Measurements from ENCODE around the gene FOXC1. TPM values are rescaled to one million over a fixed set of nuclear protein-coding genes. Genes with fewer than 3 reads are reported as not detected.

The FOXC1 gene
- total RNA-seq, 4 donors from 2014 or later = 36.0 to 53.7 (median 50.2) TPM

- Histone ChIP-seq H3K36me3 (no peaks in the 10 kb centered on the region), H3K27ac (no peak overlapping the region), H3K9me3 (peaks cover 0 to 27% (median 5%) of the 10 kb centered on the region in 4 donors), H3K27me3 (no peaks in the 10 kb centered on the region), H3K4me3 (no peak overlapping the region), H3K4me1 (peaks cover 0 to 9% (median 0%) of the 10 kb centered on the region in 4 donors)
- DNase-seq (ENCODE audit: low spot score in 2 of 2) = no peak
- WGBS, 2 donors = 98% methylated on average over 3 of the region's 3 CpGs
- no peak for TF ChIP-seq EP300 (IDR thresholded peaks at IDR 0.05)
- no peak for TF ChIP-seq POLR2A (IDR thresholded peaks at IDR 0.05)
- TF ChIP-seq CTCF (IDR thresholded peaks at IDR 0.05) = no peak
These were observed 40.3 kb upstream of the FOXC1 start for GRCh38 chr6:1569377-1569776.

DNA sequence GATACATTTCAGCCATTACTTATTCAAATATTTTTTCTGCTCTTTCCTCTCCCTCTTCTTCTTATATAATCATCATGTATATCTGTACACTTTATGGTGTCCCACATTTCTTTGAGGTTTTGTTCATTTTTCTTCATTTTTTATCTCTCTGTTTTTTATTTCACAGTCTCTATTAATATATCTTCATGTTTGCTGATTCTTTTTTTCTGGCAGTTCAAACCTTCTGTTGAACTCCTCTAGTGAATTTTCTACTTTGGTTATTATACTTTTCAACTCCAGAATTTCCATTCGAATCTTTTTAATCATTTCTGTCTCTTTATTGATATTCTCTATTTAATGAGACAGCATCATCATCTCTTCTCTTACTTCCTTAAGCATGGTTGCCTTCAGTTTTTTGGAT is 38.9 kb upstream of the FOXC1 start:
- Histone ChIP-seq H3K4me1 (peaks cover 0 to 24% (median 6%) of the 10 kb centered on the region in 4 donors), H3K4me3 (no peak overlapping the region), H3K27me3 (no peaks in the 10 kb centered on the region), H3K9me3 (peaks cover 0 to 27% (median 5%) of the 10 kb centered on the region in 4 donors), H3K36me3 (no peaks in the 10 kb centered on the region), H3K27ac (no peak overlapping the region)
- TF ChIP-seq POLR2A (IDR thresholded peaks at IDR 0.05) (no peak), EP300 (IDR thresholded peaks at IDR 0.05) (no peak), CTCF (IDR thresholded peaks at IDR 0.05) (no peak)
- WGBS, 2 donors = 82 to 93% methylated on average over 1 of the region's 1 CpG
- DNase-seq (ENCODE audit: low spot score in 2 of 2) = no peak

DNA sequence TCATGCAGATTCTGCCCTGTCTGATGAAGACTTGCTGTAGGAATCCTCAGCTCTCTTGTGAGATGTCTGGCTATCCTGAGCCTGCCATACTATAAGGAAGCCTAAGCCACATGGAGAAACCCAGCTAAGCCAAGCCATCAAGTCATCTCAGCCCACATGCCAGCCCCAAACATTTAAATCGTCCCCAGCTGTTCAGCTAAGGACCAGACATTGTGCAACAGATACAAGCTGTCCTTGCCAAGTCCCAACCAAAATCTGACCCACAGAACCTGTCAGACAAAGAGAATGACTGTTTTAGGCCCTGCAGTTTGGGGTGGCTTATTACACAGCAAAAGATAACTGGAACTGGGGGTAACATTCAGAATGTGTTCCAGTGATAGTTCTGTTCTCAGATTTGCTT is 36.8 kb upstream of the FOXC1 start:
- Histone ChIP-seq H3K9me3 (peaks cover 0 to 27% (median 5%) of the 10 kb centered on the region in 4 donors), H3K4me3 (no peak overlapping the region), H3K27me3 (no peaks in the 10 kb centered on the region), H3K27ac (no peak overlapping the region), H3K36me3 (no peaks in the 10 kb centered on the region), H3K4me1 (peaks cover 0 to 32% (median 8%) of the 10 kb centered on the region in 4 donors)
- DNase-seq (ENCODE audit: low spot score in 2 of 2) = peak in 1 of 2 donors; percentile 25
- no peak for TF ChIP-seq EP300 (IDR thresholded peaks at IDR 0.05)
- no peak for TF ChIP-seq POLR2A (IDR thresholded peaks at IDR 0.05)
- TF ChIP-seq CTCF (IDR thresholded peaks at IDR 0.05) = no peak
- WGBS, 2 donors = 31 to 33% methylated on average over 1 of the region's 1 CpG

DNA sequence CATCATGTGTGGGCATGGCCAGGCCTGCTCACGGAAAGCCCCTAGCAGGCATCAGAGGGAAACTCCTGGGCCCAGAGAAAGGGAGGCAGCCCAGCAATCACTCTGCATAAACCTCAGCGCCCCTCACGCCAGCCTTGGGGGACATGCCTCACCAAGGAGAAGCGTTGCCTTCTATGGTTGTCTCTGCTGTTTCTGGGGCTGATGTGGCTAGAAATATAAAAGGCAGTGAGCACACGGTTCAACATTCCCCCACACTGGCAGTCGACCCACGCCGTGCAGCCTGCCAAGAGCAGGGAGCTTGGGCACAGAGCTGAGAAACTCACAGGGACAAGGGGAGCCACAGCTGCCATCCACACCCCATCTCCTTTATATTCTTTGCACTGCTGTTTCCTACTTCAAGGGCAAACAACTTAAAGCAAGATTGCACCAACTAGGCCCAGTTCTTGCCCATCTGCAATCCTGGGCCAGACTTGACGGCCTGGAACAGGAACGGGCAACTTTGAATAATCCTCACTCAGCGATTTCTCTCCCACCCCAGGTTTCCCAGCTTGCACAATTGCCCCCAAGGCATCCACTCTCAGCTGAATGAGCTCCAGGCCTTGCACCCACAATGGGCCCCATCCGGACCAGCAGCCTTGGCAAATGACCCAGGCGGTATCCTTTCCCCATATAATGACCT is 35.5 kb upstream of the FOXC1 start:
- DNase-seq (ENCODE audit: low spot score in 2 of 2) = no peak
- Histone ChIP-seq H3K4me3 (no peak overlapping the region), H3K36me3 (no peaks in the 10 kb centered on the region), H3K27me3 (no peaks in the 10 kb centered on the region), H3K27ac (peak overlapping the region in 1 of 4 donors; percentile 88), H3K9me3 (peaks cover 0 to 27% (median 4%) of the 10 kb centered on the region in 4 donors), H3K4me1 (peaks cover 0 to 32% (median 8%) of the 10 kb centered on the region in 4 donors)
- TF ChIP-seq CTCF (IDR thresholded peaks at IDR 0.05) = no peak
- TF ChIP-seq POLR2A (IDR thresholded peaks at IDR 0.05) = no peak
- TF ChIP-seq EP300 (IDR thresholded peaks at IDR 0.05) = no peak
- WGBS, 2 donors = 62 to 64% methylated on average over 13 of the region's 13 CpGs

DNA sequence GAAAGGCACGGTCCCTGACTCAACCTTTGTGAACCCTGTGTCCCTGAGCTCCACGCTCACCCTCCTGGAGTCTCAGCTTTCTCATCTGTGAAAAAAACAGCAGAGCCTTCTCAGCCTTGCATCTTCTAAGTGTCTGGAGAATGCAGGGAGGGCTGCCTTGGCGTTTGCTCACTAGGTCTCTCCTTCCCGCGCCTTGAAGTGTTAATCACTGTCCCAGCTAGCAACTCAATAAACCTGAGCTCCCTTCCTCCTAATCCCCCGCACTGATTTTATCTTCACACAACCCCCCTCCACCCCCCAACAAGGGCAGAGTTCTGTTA is 34.9 kb upstream of the FOXC1 start:
- Histone ChIP-seq H3K27ac (peak overlapping the region in 2 of 4 donors; percentile 77 to 88), H3K27me3 (no peaks in the 10 kb centered on the region), H3K4me1 (peaks cover 0 to 32% (median 8%) of the 10 kb centered on the region in 4 donors), H3K36me3 (no peaks in the 10 kb centered on the region), H3K4me3 (no peak overlapping the region), H3K9me3 (peaks cover 0 to 24% (median 2%) of the 10 kb centered on the region in 4 donors)
- WGBS, 2 donors = 62 to 68% methylated on average over 6 of the region's 6 CpGs
- TF ChIP-seq CTCF (IDR thresholded peaks at IDR 0.05) = no peak
- TF ChIP-seq POLR2A (IDR thresholded peaks at IDR 0.05) = no peak
- TF ChIP-seq EP300 (IDR thresholded peaks at IDR 0.05) = no peak
- no peak for DNase-seq (ENCODE audit: low spot score in 2 of 2)

Data from tibial nerve (tissue), 4 donors.